NCI-H526 (cell line): Measurements from ENCODE around the gene RAB36.

Source experiments
- DNase-seq, 2 experiments: peaks; one replicate each; lab custom pipeline; 2025; lab: John Stamatoyannopoulos, UW

The RAB36 gene

GRCh38 chr22:23137905-23138561 is 7.2 kb upstream of the RAB36 start:
- no peak for DNase-seq

DNA sequence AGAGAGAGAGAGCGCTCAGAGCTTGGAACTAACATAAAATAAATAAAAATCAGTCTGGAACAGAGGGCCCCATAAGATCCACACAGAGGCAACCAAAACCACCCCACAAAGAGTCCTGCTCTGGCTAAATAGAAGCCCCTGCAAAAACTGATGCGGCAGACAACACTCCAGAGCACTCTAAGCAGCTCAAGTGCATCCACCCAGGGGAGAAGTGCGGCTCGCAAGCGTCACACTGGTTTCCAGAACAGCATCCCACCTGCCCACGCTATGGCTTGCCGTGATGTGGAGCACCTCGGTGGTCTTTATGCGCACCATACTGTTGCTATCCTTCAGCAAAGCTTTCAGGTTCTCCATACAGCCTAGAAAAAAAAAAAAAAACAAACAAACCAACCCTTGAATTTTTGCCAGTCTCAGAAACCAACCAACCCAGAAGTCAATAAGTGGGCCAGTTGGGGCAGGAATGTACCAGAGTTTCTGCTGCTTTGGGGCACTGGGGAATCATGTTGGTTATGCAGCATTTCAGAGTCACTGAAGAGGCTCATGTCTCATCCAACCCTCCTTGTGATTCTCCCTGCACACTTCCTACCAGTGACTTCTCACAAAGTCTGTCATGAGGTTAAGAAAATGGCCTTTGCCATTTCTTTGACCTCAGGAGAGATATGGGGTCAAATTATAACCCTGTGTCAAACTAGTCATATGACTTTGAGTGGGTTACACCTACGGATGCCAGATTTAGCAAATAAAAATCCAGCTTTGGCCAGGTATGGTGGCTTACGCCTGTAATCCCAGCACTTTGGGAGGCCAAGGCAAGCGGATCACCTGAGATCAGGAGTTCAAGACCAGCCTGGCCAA is 6.5 kb upstream of the RAB36 start:
- no peak for DNase-seq

- DNase-seq: no peak
These were observed 4.9 kb upstream of the RAB36 start for GRCh38 chr22:23140385-23140784.

DNA sequence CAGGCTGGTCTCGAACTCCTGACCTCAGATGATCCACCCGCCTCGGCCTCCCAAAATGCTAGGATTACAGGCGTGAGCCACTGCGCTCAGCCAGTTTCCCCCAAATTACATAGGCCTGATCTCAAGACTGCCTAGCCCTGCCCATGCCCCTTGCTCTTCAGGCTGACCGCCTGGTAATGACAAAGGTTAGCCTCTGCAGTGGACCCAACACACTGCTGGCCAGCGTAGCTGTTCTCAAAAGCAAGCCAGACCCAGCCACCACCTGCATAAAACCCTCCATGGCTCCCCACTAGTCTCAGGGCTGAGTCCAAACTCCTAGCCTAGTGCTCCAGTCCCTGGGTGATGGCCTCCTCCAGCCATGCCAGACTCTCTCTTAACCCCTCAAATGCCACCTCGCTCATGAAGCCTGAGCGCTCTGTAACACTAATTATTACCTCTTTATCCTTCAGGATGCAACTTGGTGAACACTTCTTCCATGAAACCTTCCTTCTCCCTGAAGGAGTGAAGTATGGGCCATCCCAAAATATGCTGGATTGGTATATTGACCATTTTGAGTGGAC is 2.7 kb upstream of the RAB36 start:
- DNase-seq: no peak

DNA sequence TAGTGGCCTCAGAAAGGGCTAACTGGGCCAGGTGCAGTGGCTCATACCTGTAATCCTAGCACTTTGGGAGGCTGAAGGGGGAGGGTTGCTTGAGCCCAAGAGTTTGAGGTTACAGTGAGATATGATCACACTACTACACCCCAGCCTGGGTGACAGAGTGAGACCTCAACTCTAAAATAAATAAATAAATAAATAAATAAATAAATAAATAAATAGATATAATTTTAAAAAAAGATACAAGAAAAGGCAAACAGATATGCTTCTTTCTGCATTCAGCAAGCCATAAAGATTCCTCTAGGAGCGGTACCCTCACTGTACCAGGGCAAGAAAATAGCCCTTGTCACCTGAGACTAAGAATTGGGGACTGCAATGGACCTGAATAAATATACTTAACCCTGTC is 2.2 kb upstream of the RAB36 start:
- no peak for DNase-seq

DNA sequence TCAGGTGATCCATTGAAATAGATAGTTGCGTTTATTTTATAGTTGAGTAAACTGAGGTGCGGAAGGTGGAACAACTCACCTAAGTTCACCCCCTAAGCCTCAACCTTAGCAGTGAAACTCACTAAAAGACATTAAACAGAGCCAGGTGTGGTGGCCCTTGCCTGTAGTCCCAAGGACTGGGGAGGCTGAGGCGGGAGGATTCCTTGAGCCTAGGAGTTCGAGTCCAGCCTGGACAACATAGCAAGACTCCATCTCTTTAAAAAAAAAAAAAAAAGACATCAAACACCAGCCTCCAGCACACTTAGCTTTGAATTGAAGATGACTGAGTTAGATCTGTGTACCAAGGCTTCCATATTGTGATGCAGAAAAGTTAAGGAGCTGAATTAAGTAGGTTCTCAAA is 845 bp upstream of the RAB36 start:
- DNase-seq: no peak

GRCh38 chr22:23145878-23146470 is 697 bp downstream of the RAB36 start:
- DNase-seq: no peak

DNA sequence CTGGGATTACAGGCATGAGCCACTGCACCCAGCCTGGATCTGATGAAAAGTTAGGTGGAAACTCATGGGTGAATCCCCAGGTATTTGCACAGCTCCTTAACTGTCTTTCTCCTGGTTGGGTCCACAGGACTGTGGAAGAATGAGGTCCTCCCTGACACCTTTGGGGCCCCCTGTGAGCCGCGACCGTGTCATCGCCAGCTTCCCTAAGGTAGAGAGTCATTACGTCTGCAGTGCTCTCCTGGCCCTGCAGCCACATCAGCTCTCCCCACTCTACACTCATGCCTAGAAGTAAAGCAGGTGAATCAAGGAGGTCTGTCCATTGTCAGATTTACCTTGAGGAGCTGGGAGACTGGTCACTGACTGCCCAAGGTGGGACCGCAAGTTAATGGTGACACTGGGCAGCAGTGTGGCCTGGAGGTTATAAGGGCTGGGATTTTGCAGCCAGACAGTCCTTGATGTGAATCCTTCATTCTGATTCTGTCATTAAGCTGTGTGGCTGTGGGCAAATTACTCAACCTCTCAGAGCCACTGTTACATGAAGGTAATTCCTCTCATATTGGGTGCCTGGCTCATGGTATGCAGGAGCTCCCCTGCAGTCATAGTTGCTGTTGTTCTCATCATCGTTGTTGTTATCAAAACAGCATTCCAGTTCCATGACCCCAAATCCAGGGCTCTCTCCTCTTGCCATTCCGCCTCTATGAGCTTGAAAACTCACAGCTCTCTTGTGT is 1.4 kb downstream of the RAB36 start:
- DNase-seq: no peak

DNA sequence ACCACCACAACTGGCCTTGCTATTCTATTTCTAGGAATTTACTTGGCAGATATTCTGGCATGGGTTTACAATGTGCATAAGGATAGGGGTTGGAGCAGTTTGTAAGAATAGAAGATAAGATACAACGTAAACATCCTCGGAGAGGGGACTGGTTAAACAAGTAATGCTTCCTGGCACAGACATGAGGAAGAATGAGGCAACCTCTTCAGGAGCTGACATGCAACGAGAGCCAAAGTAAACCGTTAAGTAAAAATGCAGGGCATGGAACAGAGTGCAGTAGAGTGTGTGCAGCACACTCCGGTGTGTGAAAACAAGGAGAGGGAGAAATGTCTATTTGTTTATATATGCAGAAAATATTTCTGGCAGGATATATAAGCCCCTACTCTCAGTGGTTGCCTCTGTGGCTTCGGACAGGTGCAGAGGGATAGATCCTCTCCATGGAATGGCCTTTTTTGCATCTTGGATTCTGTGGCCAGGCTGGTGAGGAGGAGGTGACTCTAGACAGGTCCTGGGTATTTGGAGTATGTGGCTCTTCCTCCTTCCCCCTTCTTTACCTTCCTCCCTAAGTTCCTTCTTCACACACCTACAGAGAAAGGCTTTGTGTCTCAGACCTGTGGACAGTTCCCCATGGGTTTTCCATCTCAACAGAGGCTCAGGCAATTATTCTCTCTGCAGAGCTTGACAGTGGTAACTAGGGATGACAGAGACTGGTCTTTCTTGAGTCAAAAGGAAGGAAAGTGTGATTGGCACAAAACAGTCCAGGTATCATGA is 2.5 kb downstream of the RAB36 start:
- DNase-seq: no peak

DNA sequence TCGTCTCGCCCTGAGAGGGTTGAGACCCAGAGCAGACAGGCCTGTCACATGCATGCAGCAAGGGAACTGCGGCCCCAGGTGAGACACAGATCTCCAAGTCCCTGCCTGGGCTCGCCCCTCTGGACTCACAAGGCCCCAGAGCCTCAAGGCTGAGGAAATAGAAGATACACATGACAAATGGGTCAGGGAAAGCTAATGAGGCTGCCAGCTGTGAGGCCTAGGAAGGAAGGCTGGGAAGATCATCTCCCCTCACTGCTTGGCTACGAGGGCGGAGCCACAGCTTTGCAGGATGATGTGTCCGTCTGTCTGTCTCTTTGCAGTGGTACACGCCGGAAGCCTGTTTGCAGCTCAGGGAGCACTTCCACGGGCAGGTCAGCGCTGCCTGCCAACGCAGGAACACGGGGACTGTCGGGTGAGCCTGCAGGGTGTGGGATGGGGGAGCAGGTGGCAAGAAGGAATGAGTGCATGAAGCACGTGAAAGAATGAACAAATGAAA is 4.5 kb downstream of the RAB36 start:
- no peak for DNase-seq

DNA sequence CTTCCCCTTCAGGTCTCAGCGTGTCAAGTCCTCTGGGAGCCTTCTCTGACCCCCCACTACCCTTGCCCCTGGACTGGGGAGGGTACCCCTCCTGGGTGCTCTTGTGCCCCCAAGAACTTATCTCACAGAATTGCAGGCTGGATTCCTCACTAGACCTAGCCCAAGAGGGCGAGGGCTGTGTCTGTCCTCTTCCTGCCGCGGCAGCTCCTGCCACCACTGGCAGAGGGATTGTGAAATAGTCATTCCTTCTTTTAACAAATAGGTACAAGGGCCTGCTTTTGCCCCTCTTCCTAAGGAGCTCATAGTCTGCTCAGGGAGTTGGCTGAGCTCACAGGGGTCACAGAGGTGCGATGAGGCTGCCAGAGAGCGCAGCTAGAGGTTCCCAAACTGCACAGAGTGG is 5.5 kb downstream of the RAB36 start:
- no peak for DNase-seq

GRCh38 chr22:23151827-23152226 is 6.5 kb downstream of the RAB36 start:
- DNase-seq: no peak

- DNase-seq: no peak
These were observed 7.2 kb downstream of the RAB36 start for GRCh38 chr22:23152238-23153114.

DNA sequence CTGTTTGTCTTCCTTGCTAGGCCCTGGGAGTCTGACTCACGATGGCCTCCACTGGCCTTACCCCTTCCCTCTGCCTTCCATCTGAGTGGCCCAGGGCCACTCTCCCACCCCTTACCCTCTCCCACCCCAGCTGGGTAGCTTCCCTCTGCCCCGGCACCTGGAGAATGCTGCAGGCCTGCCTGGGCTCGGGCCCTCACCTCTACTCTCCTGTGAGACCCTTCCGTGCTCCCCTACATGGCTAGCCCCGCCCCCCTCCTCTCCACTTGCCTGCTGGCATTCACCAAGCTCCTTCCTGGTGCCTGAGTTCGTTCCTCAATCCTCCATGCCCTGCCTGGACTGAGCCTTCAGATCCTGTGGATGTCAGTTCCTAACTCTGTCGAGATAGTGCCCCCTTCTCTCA is 8.7 kb downstream of the RAB36 start:
- no peak for DNase-seq

DNA sequence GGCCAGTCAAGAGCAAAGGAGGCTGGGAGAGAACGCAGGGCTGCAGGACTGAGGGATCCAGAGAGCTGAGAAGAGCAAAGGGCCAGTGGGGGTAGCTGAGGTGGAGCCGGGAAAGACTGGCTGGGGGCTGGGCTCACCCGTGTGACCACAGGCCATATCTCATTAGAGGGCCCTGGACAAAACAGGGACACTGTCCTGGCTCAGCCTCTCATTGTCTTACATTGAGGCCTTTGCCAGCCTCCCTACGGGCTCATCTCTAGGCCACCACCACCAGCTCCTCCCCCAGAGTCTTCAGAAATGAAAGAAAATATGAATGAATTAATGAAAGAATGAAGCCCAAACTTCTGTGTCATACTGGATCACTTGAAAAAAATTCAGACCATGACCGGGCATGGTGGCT is 9.2 kb downstream of the RAB36 start:
- no peak for DNase-seq

DNA sequence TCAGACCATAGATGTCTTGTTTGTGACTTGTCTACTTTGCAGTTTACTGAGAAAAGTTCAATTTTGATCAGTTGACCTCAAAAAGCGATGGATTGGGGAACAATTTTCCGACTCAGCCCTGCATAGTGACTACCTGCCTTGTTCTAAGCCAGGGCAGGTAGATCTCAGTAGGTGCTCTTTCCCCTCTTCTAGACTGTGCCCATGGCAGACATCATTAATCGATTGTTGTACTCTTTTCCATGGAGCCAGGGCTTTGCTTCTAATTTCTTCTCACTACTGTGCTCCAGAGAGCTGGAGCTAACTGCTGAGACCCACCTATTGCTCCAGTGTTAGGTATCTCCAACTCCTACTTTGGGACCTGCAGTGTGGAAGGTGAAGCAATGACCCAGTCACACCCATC is 9.9 kb downstream of the RAB36 start:
- DNase-seq: no peak

GRCh38 chr22:23155831-23156230 is 10.6 kb downstream of the RAB36 start:
- no peak for DNase-seq

- no peak for DNase-seq
These were observed 11.0 kb downstream of the RAB36 start for GRCh38 chr22:23156286-23156685.

- DNase-seq: no peak
These were observed 12.6 kb downstream of the RAB36 start for GRCh38 chr22:23157560-23158515.
